ENCODE data around the gene PSG1.
"Not testable (repeated sequence)": the region's sequence is repeated elsewhere in the genome, so short reads cannot be mapped to it uniquely, and the experiment has no call there.

- not testable (repeated sequence) for TF ChIP-seq CTCF (IDR thresholded peaks at IDR 0.05; ENCODE audit: low read depth, low read length, missing input control); EGR1 (IDR thresholded peaks at IDR 0.05; ENCODE audit: low read depth in 2 of 2); SP1 (IDR thresholded peaks at IDR 0.05); YY1 (IDR thresholded peaks at IDR 0.05); JUND (IDR thresholded peaks at IDR 0.05); TAF1 (conservative IDR thresholded peaks at IDR 0.05); RAD21 (IDR thresholded peaks at IDR 0.05); GABPA (IDR thresholded peaks at IDR 0.05 in 1 of 2, conservative IDR thresholded peaks at IDR 0.05 in 1 of 2); RXRA (IDR thresholded peaks at IDR 0.05); FOXA1 (IDR thresholded peaks at IDR 0.05)
- TF ChIP-seq, protein P1, sequence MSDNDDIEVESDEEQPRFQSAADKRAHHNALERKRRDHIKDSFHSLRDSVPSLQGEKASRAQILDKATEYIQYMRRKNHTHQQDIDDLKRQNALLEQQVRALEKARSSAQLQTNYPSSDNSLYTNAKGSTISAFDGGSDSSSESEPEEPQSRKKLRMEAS (IDR thresholded peaks at IDR 0.05): not testable (repeated sequence)
- TF ChIP-seq, protein P2, sequence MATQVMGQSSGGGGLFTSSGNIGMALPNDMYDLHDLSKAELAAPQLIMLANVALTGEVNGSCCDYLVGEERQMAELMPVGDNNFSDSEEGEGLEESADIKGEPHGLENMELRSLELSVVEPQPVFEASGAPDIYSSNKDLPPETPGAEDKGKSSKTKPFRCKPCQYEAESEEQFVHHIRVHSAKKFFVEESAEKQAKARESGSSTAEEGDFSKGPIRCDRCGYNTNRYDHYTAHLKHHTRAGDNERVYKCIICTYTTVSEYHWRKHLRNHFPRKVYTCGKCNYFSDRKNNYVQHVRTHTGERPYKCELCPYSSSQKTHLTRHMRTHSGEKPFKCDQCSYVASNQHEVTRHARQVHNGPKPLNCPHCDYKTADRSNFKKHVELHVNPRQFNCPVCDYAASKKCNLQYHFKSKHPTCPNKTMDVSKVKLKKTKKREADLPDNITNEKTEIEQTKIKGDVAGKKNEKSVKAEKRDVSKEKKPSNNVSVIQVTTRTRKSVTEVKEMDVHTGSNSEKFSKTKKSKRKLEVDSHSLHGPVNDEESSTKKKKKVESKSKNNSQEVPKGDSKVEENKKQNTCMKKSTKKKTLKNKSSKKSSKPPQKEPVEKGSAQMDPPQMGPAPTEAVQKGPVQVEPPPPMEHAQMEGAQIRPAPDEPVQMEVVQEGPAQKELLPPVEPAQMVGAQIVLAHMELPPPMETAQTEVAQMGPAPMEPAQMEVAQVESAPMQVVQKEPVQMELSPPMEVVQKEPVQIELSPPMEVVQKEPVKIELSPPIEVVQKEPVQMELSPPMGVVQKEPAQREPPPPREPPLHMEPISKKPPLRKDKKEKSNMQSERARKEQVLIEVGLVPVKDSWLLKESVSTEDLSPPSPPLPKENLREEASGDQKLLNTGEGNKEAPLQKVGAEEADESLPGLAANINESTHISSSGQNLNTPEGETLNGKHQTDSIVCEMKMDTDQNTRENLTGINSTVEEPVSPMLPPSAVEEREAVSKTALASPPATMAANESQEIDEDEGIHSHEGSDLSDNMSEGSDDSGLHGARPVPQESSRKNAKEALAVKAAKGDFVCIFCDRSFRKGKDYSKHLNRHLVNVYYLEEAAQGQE (IDR thresholded peaks at IDR 0.05): not testable (repeated sequence)
- TF ChIP-seq, protein P3, sequence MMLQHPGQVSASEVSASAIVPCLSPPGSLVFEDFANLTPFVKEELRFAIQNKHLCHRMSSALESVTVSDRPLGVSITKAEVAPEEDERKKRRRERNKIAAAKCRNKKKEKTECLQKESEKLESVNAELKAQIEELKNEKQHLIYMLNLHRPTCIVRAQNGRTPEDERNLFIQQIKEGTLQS (IDR thresholded peaks at IDR 0.05): not testable (repeated sequence)
- TF ChIP-seq, protein P4, sequence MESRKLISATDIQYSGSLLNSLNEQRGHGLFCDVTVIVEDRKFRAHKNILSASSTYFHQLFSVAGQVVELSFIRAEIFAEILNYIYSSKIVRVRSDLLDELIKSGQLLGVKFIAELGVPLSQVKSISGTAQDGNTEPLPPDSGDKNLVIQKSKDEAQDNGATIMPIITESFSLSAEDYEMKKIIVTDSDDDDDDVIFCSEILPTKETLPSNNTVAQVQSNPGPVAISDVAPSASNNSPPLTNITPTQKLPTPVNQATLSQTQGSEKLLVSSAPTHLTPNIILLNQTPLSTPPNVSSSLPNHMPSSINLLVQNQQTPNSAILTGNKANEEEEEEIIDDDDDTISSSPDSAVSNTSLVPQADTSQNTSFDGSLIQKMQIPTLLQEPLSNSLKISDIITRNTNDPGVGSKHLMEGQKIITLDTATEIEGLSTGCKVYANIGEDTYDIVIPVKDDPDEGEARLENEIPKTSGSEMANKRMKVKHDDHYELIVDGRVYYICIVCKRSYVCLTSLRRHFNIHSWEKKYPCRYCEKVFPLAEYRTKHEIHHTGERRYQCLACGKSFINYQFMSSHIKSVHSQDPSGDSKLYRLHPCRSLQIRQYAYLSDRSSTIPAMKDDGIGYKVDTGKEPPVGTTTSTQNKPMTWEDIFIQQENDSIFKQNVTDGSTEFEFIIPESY (IDR thresholded peaks at IDR 0.05): not testable (repeated sequence)
These were observed 24.8 kb downstream of the PSG1 start for GRCh38 chr19:42854745-42855144.

Data from liver (tissue), 3 donors.